AG09309 (cell line): ENCODE results near the gene TTC13.
"Not testable (repeated sequence)": the region's sequence is repeated elsewhere in the genome, so short reads cannot be mapped to it uniquely, and the experiment has no call there.

Experiments used
- DNase-seq: peaks from one replicate; pipeline ENCODE4 v3.0.0-alpha.2; 2010; ENCODE audit warnings: low read depth
- H3K4me3 ChIP-seq: 2 replicates; pipeline ENCODE4 v1.5.1; 2011; ENCODE audit warnings: mild to moderate bottlenecking, low read depth, low read length, moderate library complexity; ENCODE audit not compliant: control insufficient read depth
- CTCF ChIP-seq: IDR thresholded peaks from 2 replicates; pipeline ENCODE4 v1.5.1; 2011; ENCODE audit warnings: mild to moderate bottlenecking, low read depth, low read length, inconsistent platforms; ENCODE audit not compliant: insufficient read depth, control insufficient read depth; ENCODE audit errors: missing control alignments

TTC13 gene

GRCh38 chr1:231013391-231014015, 34.8 kb upstream of the TTC13 start:
- no peak overlapping the region for H3K4me3 ChIP-seq
- no peak for DNase-seq
- TF ChIP-seq CTCF = no peak

- no peak overlapping the region for H3K4me3 ChIP-seq
- no peak for TF ChIP-seq CTCF
- no peak for DNase-seq
Measured at GRCh38 chr1:231011963-231012362, 33.3 kb upstream of the TTC13 start.

GRCh38 chr1:231011360-231011759, 32.7 kb upstream of the TTC13 start:
- no peak overlapping the region for H3K4me3 ChIP-seq
- DNase-seq = no peak
- TF ChIP-seq CTCF = no peak

- not testable (repeated sequence) for H3K4me3 ChIP-seq, DNase-seq
Measured at GRCh38 chr1:231007535-231007934, 28.9 kb upstream of the TTC13 start.

GRCh38 chr1:231001892-231002291, 23.2 kb upstream of the TTC13 start:
- H3K4me3 ChIP-seq = no peak overlapping the region
- no peak for DNase-seq
- TF ChIP-seq CTCF = no peak

- no peak overlapping the region for H3K4me3 ChIP-seq
Measured at GRCh38 chr1:231000639-231001038, 22.0 kb upstream of the TTC13 start.

GRCh38 chr1:231000201-231000600, 21.5 kb upstream of the TTC13 start:
- no peak overlapping the region for H3K4me3 ChIP-seq
- no peak for DNase-seq
- TF ChIP-seq CTCF = no peak

More at GRCh38 chr1:231000639-231001038, 22.0 kb upstream of the TTC13 start:
- no peak for TF ChIP-seq CTCF
- DNase-seq = no peak
